HG03135 (cell line): ENCODE data around the gene GPR153.
"Not testable (repeated sequence)": the region's sequence is repeated elsewhere in the genome, so short reads cannot be mapped to it uniquely, and the experiment has no call there.

ENCODE experiments used
- ATAC-seq: cut with Tn5 transposase; IDR thresholded peaks from one replicate; pipeline ENCODE4 v1.9.1; 2021; ENCODE audit warnings: mild to moderate bottlenecking, moderate library complexity; ENCODE audit not compliant: unreplicated experiment

GPR153 gene

GRCh38 chr1:6260961-6261614, at the start of gene GPR153:
Gene GPR153 (minus strand): TSS chr1:6261098. CDS start chr1:6254905, 6,193 bp downstream.
- ATAC-seq, result no peak

GRCh38 chr1:6310116-6310848, 49.4 kb upstream of the GPR153 start:
- ATAC-seq, result no peak

GRCh38 chr1:6309564-6309963, 48.7 kb upstream of the GPR153 start:
- no peak for ATAC-seq

GRCh38 chr1:6308449-6308848, 47.6 kb upstream of the GPR153 start:
- ATAC-seq, result no peak

GRCh38 chr1:6307682-6308081, 46.8 kb upstream of the GPR153 start:
- not testable (repeated sequence) for ATAC-seq

GRCh38 chr1:6307099-6307498, 46.2 kb upstream of the GPR153 start:
- no peak for ATAC-seq

- ATAC-seq, result no peak
Observed at GRCh38 chr1:6303397-6304012, 42.6 kb upstream of the GPR153 start.

- ATAC-seq, result no peak
Observed at GRCh38 chr1:6302568-6302967, 41.7 kb upstream of the GPR153 start.

GRCh38 chr1:6301526-6301925, 40.6 kb upstream of the GPR153 start:
- no peak for ATAC-seq

GRCh38 chr1:6300342-6301048, 39.6 kb upstream of the GPR153 start:
- ATAC-seq, result no peak

- no peak for ATAC-seq
Observed at GRCh38 chr1:6299557-6300165, 38.8 kb upstream of the GPR153 start.

- ATAC-seq, result no peak
Observed at GRCh38 chr1:6298940-6299465, 38.1 kb upstream of the GPR153 start.

GRCh38 chr1:6298530-6298929, 37.6 kb upstream of the GPR153 start:
- no peak for ATAC-seq

GRCh38 chr1:6295910-6296309, 35.0 kb upstream of the GPR153 start:
- no peak for ATAC-seq

GRCh38 chr1:6294890-6295556, 34.1 kb upstream of the GPR153 start:
- no peak for ATAC-seq

- ATAC-seq, result no peak
Observed at GRCh38 chr1:6294080-6294889, 33.4 kb upstream of the GPR153 start.

GRCh38 chr1:6292102-6292501, 31.2 kb upstream of the GPR153 start:
- no peak for ATAC-seq

GRCh38 chr1:6288665-6289064, 27.8 kb upstream of the GPR153 start:
- no peak for ATAC-seq

- ATAC-seq, result no peak
Observed at GRCh38 chr1:6288026-6288425, 27.1 kb upstream of the GPR153 start.
